NCI-H1048 (cell line): ENCODE results near the gene USP54.
"Not testable (repeated sequence)": the region's sequence is repeated elsewhere in the genome, so short reads cannot be mapped to it uniquely, and the experiment has no call there.

Experiments
- DNase-seq: peaks from one replicate; lab custom pipeline; 2025; lab: John Stamatoyannopoulos, UW

USP54 gene, protein sequence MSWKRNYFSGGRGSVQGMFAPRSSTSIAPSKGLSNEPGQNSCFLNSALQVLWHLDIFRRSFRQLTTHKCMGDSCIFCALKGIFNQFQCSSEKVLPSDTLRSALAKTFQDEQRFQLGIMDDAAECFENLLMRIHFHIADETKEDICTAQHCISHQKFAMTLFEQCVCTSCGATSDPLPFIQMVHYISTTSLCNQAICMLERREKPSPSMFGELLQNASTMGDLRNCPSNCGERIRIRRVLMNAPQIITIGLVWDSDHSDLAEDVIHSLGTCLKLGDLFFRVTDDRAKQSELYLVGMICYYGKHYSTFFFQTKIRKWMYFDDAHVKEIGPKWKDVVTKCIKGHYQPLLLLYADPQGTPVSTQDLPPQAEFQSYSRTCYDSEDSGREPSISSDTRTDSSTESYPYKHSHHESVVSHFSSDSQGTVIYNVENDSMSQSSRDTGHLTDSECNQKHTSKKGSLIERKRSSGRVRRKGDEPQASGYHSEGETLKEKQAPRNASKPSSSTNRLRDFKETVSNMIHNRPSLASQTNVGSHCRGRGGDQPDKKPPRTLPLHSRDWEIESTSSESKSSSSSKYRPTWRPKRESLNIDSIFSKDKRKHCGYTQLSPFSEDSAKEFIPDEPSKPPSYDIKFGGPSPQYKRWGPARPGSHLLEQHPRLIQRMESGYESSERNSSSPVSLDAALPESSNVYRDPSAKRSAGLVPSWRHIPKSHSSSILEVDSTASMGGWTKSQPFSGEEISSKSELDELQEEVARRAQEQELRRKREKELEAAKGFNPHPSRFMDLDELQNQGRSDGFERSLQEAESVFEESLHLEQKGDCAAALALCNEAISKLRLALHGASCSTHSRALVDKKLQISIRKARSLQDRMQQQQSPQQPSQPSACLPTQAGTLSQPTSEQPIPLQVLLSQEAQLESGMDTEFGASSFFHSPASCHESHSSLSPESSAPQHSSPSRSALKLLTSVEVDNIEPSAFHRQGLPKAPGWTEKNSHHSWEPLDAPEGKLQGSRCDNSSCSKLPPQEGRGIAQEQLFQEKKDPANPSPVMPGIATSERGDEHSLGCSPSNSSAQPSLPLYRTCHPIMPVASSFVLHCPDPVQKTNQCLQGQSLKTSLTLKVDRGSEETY (N-terminal part only)

DNA sequence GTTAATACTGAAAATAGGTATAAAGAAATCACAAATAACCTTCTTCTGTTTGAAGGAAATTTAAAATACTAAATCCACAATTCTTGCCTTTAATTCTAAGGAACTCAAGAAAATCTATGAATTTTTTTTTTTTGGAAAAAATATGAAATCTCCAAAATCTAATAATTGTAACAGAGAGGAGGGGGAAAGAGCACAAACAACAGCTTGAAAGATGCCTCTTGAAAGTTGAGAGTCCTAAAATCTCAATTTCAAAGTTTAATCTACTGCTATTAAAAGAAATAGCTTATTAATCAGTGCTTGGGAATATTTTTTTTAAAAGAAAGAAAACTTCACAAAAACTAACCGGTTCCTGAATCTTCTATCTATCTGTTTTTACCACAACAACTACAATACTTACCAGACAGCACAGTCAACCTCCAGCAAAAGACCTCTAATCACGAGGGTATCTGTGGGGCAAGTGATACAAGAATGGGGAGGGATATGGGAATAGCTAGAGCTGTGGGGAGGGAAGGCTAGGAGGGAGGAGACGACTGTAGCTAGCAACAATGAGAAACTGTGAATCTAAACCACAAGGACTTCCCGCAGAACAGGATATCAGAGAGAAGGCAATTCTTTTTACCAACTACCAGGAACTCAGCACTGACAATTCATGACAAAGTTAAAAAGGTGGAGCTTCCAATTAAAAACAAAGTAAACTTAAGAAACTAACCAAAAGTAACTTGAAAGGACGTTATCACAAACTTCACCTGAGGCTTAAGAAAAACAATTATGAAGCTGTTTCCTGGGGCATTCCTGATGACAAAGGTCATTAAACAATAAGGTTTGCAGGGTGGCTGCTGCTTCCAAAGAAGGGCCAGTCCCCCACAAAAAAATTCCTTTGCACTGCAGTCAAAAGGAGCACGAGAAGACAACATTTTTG is at the start of gene USP54:
USP54 (minus strand) TSS at position 462 of the 919 bp plus-strand sequence. CDS start 15,684 bp downstream, outside the sequence.
- DNase-seq, result no peak

DNA sequence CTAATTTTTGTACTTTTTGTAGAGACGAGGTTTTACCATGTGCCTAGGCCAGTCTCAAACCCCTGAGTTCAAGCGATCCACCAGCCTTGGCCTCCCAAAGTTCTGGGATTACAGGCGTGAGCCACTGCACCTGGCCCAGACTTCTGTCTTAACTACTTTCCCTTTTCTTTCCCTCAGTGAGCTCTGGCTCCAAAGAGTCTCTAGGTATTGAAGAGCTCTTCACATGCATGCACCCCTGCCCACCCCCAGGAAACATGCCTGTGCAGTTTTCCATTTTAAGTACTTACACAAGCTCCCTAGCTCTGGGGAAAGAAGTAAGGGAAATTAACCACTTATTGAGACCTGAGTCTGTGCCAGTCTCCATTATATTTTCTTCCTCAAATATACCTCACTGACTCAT is 48.1 kb upstream of the USP54 start:
- no peak for DNase-seq

DNA sequence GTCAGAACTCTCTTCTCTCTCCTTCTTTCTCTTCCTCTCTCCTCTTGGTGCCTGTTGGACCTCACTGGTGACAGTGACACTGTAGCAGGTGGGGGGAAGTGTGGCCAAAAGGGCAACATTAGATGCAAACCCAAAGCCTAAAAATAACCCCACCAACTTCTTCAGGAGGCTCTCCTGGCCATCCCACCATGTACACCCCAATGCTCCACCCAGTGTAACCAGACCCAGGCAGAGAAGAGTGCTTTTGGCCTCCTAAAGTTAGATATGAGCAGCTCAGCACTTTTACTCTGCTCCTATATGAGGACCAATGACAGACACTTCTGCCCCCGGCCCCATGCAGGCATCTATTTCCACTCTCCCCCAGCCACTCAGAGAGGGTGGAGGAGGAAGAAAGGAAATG is 44.6 kb upstream of the USP54 start:
- no peak for DNase-seq

DNA sequence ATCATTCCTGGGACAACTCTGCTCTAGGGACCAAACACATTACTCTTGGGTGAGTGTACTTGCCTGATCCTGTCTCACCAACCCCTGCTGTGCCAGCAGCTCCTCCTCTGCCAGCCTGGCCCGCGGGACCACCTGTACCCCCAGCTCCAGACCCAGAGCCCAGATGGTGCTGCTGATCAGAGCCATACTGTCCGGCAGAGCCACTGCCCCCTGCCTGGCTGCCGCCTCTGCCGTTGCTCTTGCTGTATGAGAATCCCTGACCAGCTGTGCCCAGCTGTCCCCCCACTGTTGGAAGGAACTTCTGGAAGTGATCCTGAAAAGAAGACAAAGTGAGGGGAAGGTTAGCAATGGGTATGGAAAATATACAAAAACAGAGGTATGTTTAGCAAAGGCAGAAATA is 43.3 kb upstream of the USP54 start:
- DNase-seq, result no peak

DNA sequence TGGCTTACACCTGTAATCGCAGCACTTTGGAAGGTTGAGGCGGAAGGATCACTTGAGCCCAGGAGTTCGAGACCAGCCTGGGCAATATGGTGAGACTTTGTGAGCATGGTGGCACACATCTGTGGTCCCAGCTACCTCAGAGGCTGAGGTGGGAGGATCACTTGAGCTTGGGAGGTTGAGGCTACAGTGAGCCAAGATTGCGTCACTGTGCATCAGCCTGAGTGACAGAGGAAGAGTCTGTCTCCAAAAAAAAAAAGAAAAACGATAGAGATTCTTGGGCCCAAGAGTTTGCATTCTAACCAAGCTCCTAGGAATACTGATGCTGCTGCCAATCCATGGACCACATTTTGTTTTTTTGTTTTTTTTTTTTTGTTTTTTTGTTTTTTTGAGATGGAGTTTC is 38.0 kb upstream of the USP54 start:
- DNase-seq, result no peak

DNA sequence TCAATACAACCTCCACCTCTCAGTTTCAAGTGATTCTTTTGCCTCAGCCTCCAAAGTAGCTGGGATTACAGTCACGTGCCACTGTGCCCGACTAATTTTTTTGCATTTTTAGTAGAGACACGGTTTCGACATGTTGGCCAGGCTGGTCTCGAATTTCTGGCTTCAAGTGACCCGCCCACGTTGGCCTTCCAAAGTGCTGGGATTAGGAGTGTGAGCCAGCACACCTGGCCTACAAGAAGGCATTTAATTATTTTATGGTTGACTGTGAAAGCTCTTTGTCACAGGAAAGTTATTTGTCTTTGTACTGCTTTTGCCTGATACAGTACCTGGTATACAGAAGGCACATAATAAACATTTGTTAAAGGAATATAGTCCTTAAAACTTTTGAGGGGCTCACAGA is 37.3 kb upstream of the USP54 start:
- no peak for DNase-seq

DNA sequence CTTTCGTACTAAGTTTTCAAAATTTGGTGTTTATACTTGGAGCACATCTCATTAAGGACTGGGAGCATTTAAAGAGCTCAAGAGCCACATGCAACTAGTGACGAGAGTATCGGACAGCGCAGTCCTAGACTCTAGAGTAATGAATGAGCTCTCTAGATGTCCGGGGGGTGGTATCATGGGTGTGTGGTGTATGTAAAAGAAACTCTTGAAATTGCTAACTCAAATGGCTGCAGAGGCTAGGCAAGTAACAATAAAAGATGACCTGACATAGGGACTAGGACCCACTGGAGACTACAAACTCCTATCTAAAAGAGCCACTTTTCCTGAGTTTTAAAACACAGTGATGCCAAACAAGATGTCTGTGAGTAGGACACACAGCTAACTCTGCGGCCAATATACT is 36.2 kb upstream of the USP54 start:
- DNase-seq, result no peak

DNA sequence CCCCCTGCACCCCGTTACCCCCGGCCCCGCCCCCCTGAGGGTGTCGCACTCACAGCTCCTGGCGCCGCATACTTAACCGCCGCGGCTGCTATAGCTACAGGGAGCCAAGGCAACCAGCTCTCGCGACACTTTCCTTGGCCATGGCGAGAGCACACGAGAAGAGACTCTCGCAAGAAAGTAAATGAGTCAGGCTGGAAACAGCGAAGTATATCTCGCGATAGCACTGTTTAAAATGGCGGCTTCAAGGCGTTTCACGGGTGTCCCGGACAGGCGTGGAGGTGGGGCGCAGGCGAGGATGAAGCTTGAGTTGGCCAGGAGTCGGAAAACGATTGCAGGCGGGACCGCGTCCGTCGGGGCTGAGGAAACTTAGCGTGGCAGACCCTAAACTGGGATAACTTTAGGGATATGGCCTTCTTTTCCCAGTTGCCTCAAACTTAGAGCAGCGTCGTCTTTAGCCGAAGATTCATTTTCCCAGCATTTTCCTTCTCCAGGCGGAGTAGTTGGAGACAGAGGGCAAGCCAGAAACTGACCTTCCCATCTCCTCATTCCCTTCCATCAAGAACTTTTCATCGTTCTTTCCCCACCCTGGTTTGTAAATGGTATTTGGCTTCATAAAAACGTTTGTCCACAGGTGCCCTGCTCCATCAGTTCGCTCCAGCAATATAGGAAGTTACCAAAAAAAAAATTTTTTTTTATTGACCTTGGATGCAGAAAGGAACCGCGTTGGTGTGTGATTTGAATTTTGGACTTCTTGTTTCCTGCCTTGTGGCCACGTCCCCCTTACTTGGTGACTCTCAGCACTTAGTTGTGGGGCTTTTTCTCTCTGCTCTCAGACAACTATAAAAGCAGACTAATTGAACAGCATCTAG is 35.0 kb upstream of the USP54 start:
- DNase-seq, result peak; percentile 93

DNA sequence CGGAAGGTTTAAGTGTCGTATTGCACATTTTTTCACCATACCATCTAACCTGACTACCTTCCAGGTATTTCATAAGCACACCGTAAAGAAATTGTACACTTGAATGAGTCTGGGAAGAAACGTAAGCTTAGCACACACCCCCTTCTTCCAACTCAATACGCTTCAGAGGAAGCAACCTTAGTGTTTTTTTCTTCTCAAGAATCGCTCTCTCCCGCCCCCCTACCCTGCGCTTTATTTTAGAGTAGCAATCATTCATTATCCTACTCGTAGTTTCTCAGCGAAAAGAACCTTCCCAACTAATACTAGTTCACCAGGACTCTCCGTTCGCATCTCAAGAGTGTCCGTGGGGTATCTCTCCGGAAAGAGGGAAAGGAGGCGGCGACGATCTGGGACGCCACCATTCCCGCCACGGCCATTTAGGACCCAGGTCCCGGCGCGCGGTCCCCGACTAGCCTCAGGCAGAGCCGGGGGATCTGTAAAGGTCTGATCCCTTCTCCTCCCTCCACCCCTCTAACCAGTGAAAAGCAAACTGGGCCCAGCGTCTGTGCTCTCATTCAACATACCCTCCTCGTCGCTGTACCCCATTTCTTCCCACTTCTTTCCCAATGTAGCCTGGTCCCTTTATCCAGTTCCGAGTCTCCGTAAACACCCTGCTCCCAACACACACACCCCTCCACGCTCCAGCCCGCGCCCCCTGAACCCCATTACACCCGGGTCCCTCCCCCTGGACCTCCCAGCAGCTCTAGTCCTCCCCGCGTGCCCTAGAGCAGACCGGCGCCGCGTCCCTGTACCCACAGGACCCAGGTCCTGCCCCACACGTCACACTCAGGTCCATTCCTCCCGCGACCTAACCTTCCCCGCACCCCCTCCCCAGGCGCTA is 34.1 kb upstream of the USP54 start:
- DNase-seq, result no peak

DNA sequence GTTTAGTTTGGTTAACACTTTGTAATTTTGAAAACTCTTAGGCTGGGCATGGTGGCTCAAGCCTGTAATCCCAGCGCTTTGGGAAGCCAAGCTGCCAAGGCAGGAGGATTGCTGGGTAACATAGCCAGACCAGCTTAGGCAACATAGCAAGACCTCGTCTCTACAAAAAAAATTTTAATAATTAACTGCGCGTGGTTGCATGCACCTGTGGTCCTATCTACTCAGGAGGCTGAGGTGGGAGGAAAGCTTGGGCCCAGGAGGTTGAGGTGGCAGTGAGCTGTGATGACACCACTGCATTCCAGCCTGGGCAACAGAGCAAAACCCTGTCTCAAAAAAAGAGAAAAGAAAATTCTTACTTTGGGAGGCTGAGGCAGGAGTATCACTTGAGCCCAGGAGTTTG is 31.9 kb upstream of the USP54 start:
- no peak for DNase-seq

DNA sequence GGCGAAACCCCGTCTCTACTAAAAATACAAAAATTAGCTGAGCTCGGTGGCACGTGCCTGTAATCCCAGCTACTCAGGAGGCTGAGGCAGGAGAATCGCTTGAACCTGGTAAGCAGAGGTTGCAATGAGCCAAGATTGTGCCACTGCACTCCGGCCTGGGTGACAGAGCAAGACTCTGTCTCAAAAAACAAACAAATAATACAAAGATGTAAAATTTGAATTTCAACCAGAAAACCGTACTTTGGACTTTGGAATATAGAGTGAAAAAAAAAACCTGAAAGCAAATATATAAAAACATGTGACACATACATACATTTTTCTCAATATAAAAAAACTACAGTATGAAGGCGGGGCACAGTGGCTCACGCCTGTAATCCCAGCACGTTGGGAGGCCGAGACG is 29.8 kb upstream of the USP54 start:
- DNase-seq, result not testable (repeated sequence)

DNA sequence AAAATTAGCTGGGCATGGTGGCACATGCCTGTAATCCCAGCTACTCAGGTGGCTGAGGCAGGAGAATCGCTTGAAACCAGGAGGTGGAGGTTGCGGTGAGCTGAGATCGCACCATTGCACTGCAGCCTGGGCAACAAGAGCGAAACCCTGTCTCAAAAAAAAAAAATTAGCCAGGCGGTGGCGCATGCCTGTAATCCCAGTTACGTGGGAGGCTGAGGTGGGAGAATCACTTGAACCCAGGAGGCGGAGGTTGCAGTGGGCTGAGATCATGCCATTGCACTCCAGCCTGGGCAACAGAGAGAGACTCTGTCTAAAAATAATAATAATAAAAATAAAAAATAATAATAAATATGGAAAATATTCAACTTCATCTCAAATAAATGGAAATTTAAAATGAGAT is 26.0 kb upstream of the USP54 start:
- DNase-seq, result not testable (repeated sequence)

DNA sequence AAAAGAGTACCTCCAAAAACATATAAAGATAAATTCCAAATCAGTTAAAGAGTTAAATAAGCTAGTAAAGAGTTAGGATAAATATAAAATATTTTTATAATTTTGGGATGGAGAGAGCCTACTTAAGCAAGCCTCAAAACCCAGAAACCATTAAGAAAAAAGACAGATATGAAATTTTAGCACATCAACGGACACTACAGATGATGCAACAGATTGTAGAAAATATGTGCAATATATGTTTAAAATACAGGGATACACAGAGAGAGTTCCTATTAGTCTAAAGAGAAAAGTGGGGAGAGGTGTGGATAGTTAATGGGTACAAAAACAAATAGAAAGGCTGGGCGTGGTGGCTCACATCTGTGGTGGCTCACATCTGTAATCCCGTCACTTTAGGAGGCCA is 23.6 kb upstream of the USP54 start:
- no peak for DNase-seq

DNA sequence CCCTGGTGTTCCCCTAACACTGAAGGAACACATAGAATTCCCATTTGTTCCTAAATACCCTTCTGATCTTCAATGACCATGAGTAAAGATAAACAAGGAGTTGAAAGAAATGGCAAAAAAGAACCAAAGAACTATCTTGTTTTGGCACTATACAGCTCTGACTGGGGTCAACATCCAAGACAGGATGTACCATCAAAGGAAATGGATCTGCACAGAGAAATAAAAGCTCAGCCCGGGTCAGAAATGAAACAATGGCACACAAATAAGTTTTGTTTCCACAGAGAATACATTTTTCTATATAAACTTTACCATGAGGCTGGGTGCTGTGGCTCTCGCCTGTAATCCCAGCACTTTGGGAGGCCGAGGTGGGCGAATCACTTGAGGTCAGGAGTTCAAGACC is 18.0 kb upstream of the USP54 start:
- DNase-seq, result no peak

DNA sequence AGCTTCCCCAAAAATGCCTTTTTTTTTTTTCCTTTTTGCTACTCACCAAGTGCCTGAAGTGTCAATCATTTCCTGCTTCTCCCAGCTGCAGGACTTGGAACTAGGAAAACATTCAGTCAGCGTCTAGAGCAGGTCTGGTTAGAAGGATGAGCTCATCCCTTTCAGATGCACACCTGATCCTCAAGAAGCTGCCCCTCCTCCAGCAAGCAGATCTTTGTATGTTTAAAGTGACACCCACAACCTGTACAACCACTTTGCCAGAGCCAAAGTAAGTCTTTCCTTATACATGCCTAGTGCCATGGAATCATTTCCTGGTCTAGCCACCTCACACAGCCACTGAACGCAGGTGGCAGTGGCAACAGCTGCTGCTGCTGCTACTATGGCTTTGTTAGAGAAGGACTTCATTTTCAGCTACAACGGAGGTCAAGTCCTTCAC is 10.4 kb upstream of the USP54 start:
- no peak for DNase-seq

DNA sequence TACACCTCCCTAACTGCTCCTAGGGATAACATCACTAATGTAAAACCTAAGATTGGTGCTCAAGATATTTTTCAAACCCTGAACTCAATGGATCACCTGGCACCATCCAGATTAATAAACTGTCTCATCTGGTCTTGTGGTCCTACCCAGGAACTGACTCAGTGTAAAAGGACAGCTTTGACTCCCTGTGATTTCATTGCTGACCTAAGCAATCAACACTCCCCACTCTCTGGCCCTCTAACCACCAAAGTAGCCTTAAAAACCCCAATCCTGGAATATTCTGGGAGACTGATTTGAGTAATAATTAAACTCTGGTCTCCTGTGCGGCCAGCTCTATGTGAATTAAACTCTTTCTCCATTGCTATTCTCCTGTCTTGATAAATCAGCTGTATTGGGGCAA is 6.2 kb upstream of the USP54 start:
- no peak for DNase-seq

DNA sequence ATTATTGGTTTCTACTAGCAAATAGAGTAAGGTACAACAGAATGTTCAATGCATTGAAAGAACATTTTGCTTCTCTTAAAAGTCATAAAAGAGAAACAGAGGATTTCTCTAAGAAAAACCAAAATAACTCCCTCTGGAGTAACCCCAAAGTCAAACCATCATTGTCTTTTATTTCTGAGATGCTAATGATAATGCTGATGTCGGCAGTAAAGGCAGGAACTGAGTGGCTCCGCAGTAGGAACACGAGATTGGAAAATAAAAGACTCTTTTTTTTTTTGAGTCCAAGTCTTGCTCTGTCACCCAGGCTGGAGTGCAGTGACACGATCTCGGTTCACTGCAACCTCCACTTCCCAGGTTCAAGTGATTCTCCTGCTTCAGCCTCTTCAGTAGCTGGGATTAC is 2.7 kb upstream of the USP54 start:
- no peak for DNase-seq

DNA sequence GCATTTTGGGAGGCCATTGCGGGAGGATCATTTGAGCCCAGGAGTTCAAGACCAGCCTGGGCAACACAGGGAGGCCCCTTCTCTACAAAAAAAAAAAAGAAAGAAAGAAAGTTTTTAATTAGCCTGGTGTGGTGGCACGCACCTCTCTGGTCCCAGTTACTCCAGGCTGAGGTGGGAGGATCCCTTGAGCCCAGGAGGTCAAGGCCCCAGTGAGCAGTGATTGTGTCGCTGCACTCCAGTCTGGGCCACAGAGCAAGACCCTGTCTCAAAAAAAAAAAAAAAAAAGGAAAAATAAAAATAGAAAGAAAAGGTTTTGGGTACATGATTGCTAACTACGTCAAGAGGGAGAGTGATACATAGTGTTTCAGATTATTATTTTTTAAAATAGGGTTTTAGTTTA is 2.0 kb upstream of the USP54 start:
- no peak for DNase-seq

DNA sequence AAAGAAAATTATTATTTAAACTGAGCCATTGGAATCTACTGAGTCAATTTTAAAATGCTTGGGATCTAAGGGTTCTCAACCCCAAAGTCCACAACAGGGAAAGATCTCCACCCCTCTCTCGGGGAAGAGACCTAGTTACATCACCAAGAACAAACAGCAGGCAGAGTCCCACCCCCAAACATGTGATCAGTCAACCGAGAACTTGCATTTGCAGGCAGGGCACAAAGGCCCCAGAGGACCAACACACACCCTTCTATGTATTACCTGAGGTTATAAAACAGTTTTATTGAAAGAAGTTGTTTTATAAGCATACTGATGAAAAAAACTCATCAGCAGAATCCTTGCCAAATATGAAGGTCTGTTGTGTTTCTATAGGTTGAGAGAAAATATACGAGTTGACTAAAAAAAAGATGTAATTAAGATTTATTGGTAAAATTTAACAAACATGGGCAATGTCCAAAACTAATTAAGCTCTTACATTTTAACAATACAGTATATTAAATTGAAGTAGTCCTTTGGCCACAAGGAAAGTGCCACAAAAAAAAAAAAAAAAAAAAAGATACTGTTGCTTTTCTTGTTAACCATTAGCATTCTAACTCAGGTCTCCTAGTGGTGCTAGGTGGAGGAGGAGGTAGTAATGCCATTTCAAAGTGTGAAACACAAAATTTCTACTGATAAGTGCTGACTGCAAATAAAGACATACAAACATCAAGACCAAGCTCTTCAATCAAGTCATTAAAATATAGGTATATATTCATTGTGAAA is 975 bp upstream of the USP54 start:
- DNase-seq, result no peak
